T-cell (primary cell): Measurements from ENCODE around the gene FYN. TPM values are rescaled to one million over a fixed set of nuclear protein-coding genes. Genes with fewer than 3 reads are reported as not detected.

Experiments
- ATAC-seq, 4 experiments: fragments of 200-7000 bp in 3 of 4; fragments of 150-1000 bp in 1 of 4; cut with Tn5 transposase; replicated peaks in 1 of 4; 1 replicate in 3 of 4; 2 replicates in 1 of 4; pipeline ENCODE4 v1.10.0; 2021; ENCODE audit warnings: moderate library complexity in 3 of 4, mild to moderate bottlenecking in 2 of 4, moderate number of reproducible peaks in 1 of 4
- CTCF ChIA-PET, 2 donors: fragments of 300-600 bp; sonication (Branson Sonifier 250); formaldehyde crosslinking; loops; one replicate each; lab custom pipeline; 2022; ENCODE audit warnings: antibody characterized with exemption in 2 of 2; lab: Charles Lee
- POLR2A ChIA-PET, 2 donors: fragments of 300-600 bp; sonication (Branson Sonifier 250); formaldehyde crosslinking; loops; one replicate each; lab custom pipeline; 2022; ENCODE audit warnings: antibody characterized with exemption in 2 of 2; lab: Charles Lee
- DNase-seq, 35 experiments: peaks; one replicate each; pipeline versions ENCODE4 v3.0.0 to v3.0.0-alpha.2; 2013 to 2023
- H3K27ac ChIP-seq: one replicate; pipeline ENCODE4 v1.5.1; 2013; ENCODE audit warnings: low read length
- H3K27me3 ChIP-seq, 2 experiments: replicated peaks in 1 of 2; 1 replicate in 1 of 2; 2 replicates in 1 of 2; pipeline versions ENCODE4 v1.6.1 to v1.7.0; 2013; ENCODE audit warnings: low read length in 1 of 2, mixed read lengths in 1 of 2; ENCODE audit not compliant: control insufficient read depth in 2 of 2, insufficient read depth in 2 of 2; ENCODE audit errors: extremely low read depth in 1 of 2
- H3K36me3 ChIP-seq, 2 donors: 1 replicate in 1 of 2; 2 replicates in 1 of 2; pipeline versions ENCODE4 v1.6.1 to v1.7.0; 2013; ENCODE audit warnings: low read length in 1 of 2; ENCODE audit not compliant: control insufficient read depth in 2 of 2, insufficient read depth in 1 of 2; ENCODE audit errors: extremely low read depth in 1 of 2
- H3K4me1 ChIP-seq, 2 experiments: 1 replicate in 1 of 2; 2 replicates in 1 of 2; pipeline versions ENCODE4 v1.6.1 to v1.7.0; 2013; ENCODE audit warnings: low read length in 2 of 2, mixed read lengths in 1 of 2; ENCODE audit not compliant: insufficient read depth in 2 of 2, control insufficient read depth in 1 of 2; ENCODE audit errors: extremely low read depth in 1 of 2
- H3K4me3 ChIP-seq, 2 donors: 1 replicate in 1 of 2; 2 replicates in 1 of 2; pipeline versions ENCODE4 v1.5.1 to v1.7.0; 2013; ENCODE audit warnings: mild to moderate bottlenecking in 2 of 2, low read length in 1 of 2, moderate library complexity in 1 of 2; ENCODE audit not compliant: control insufficient read depth in 1 of 2; ENCODE audit errors: extremely low read depth in 1 of 2
- H3K9me3 ChIP-seq: 2 replicates; pipeline ENCODE4 v1.7.0; 2013
- H3K27ac Mint-ChIP-seq, 2 donors: one replicate each; pipeline ENCODE4 v1.8.0; 2020 to 2021; ENCODE audit warnings: mild to moderate bottlenecking in 2 of 2, mixed read lengths in 2 of 2
- H3K27me3 Mint-ChIP-seq, 2 donors: one replicate each; pipeline ENCODE4 v1.8.0; 2021 to 2022; ENCODE audit warnings: mixed read lengths in 2 of 2
- H3K36me3 Mint-ChIP-seq: one replicate; pipeline ENCODE4 v1.8.0; 2021; ENCODE audit warnings: mixed read lengths
- H3K4me1 Mint-ChIP-seq, 3 donors: one replicate each; pipeline ENCODE4 v1.8.0; 2020 to 2022; ENCODE audit warnings: mixed read lengths in 3 of 3, mild to moderate bottlenecking in 1 of 3
- H3K4me3 Mint-ChIP-seq, 3 donors: one replicate each; pipeline ENCODE4 v1.8.0; 2020 to 2022; ENCODE audit warnings: mild to moderate bottlenecking in 3 of 3, mixed read lengths in 3 of 3, moderate library complexity in 3 of 3
- H3K9me3 Mint-ChIP-seq, 3 donors: one replicate each; pipeline ENCODE4 v1.8.0; 2020 to 2022; ENCODE audit warnings: mixed read lengths in 3 of 3
- WGBS: methylation state at CpG from one replicate; pipeline ENCODE4 v1.1.5; 2013; ENCODE audit warnings: missing lambda C conversion rate; ENCODE audit not compliant: insufficient coverage; 5-methylcytosine and 5-hydroxymethylcytosine counted together
- total RNA-seq, 35 experiments: library from RNA in 6 of 35; stranded (reverse) in 6 of 35; fragments of 120-200 nt in 1 of 35; gene quantifications; one replicate each; pipeline versions ENCODE4 v1.2.1 to v1.2.4 and lab custom pipeline; 2013 to 2026

FYN gene
- total RNA-seq, 5 donors from 2014 or later (not counting 1 experiment from before 2014, with no cell fraction given): 466 to 573 (median 534) TPM

- no peaks in the 10 kb centered on the region for H3K9me3 ChIP-seq
- POLR2A ChIA-PET: interaction anchor here in 1 of 2 donors (0.9 kb wide), 1 partner anchor 13 kb away, joined by 4 read pairs; no protein-coding TSS in a partner anchor
- H3K27me3 ChIP-seq: no peaks in the 10 kb centered on the region
- H3K4me3 ChIP-seq: no peak overlapping the region
- peak overlapping the region; percentile 3 for H3K27ac ChIP-seq
- peak overlapping the region; percentile 97 to 99 for H3K27ac Mint-ChIP-seq
- DNase-seq (no peak), ATAC-seq (no peak)
- 95% methylated on average over 5 of the region's 5 CpGs for WGBS
- peaks cover 38% of the 10 kb centered on the region for H3K36me3 Mint-ChIP-seq
- CTCF ChIA-PET: interaction anchor here in 1 of 2 donors (0.6 to 1.5 kb wide), 2 partner anchors 47 to 201 kb away, joined by 3 to 4 read pairs; no protein-coding TSS in a partner anchor
- H3K27me3 Mint-ChIP-seq: no peaks in the 10 kb centered on the region
- peak overlapping the region in 1 of 3 donors; percentile 27 for H3K4me3 Mint-ChIP-seq
- H3K4me1 Mint-ChIP-seq: peaks cover 91 to 95% (median 92%) of the 10 kb centered on the region in 3 donors
- H3K36me3 ChIP-seq: peaks cover 0 to 12% of the 10 kb centered on the region in 2 donors
- H3K4me1 ChIP-seq: peaks cover 63 to 71% of the 10 kb centered on the region in 2 experiments
- peaks cover 0 to 5% (median 5%) of the 10 kb centered on the region in 3 donors for H3K9me3 Mint-ChIP-seq
These were observed 101.6 kb downstream of the FYN start for GRCh38 chr6:111771629-111772028.

- ChIA-PET POLR2A (interaction anchor here (0.6 to 1.1 kb wide), 5 partner anchors 8 to 103 kb away, joined by 3 to 5 read pairs (median 3); partner anchors contain the start of gene FYN (in 1 of the 2)), CTCF (interaction anchor here in 1 of 2 donors (1.2 to 1.5 kb wide), 3 partner anchors 25 to 47 kb away, joined by 3 to 5 read pairs (median 3); no protein-coding TSS in a partner anchor)
- Mint-ChIP-seq H3K4me3 (peak overlapping the region in 1 of 3 donors; percentile 27), H3K27ac (peak overlapping the region; percentile 97 to 99), H3K4me1 (peaks cover 91 to 95% (median 92%) of the 10 kb centered on the region in 3 donors), H3K36me3 (peaks cover 42% of the 10 kb centered on the region), H3K9me3 (peaks cover 0 to 5% (median 5%) of the 10 kb centered on the region in 3 donors), H3K27me3 (no peaks in the 10 kb centered on the region)
- ATAC-seq: no peak
- Histone ChIP-seq H3K4me3 (no peak overlapping the region), H3K27me3 (no peaks in the 10 kb centered on the region), H3K27ac (peak overlapping the region; percentile 98), H3K36me3 (peaks cover 0 to 9% of the 10 kb centered on the region in 2 donors), H3K4me1 (peaks cover 62 to 72% of the 10 kb centered on the region in 2 experiments), H3K9me3 (no peaks in the 10 kb centered on the region)
- no peak for DNase-seq
These were observed 102.2 kb downstream of the FYN start for GRCh38 chr6:111771094-111771432.

- Histone ChIP-seq H3K9me3 (no peaks in the 10 kb centered on the region), H3K36me3 (peaks cover 0 to 8% of the 10 kb centered on the region in 2 donors), H3K27me3 (no peaks in the 10 kb centered on the region), H3K4me1 (peaks cover 63 to 72% of the 10 kb centered on the region in 2 experiments), H3K4me3 (no peak overlapping the region), H3K27ac (peak overlapping the region; percentile 98)
- Mint-ChIP-seq H3K36me3 (peaks cover 45% of the 10 kb centered on the region), H3K4me1 (peaks cover 91 to 95% (median 92%) of the 10 kb centered on the region in 3 donors), H3K27me3 (no peaks in the 10 kb centered on the region), H3K27ac (peak overlapping the region; percentile 97 to 99), H3K4me3 (peak overlapping the region in 2 of 3 donors; percentile 6 to 27), H3K9me3 (peaks cover 0 to 5% (median 5%) of the 10 kb centered on the region in 3 donors)
- ATAC-seq (no peak), DNase-seq (no peak)
- WGBS: 67% methylated on average over 1 of the region's 6 CpGs
- ChIA-PET CTCF (interaction anchor here in 1 of 2 donors (0.6 to 1.6 kb wide), 7 partner anchors 9 to 203 kb away, joined by 3 to 5 read pairs (median 4); no protein-coding TSS in a partner anchor), POLR2A (interaction anchor here (0.6 to 1.6 kb wide), 9 partner anchors 8 to 103 kb away, joined by 3 to 7 read pairs (median 3); partner anchors contain the start of gene FYN (in 1 of the 2))
These were observed 102.8 kb downstream of the FYN start for GRCh38 chr6:111770263-111771093.

- ATAC-seq (no peak), DNase-seq (no peak)
- Mint-ChIP-seq H3K27ac (peak overlapping the region; percentile 97 to 99), H3K9me3 (peaks cover 0 to 5% (median 5%) of the 10 kb centered on the region in 3 donors), H3K4me1 (peaks cover 91 to 95% (median 92%) of the 10 kb centered on the region in 3 donors), H3K36me3 (peaks cover 43% of the 10 kb centered on the region), H3K4me3 (peak overlapping the region in 1 of 3 donors; percentile 13), H3K27me3 (no peaks in the 10 kb centered on the region)
- Histone ChIP-seq H3K27ac (peak overlapping the region; percentile 98), H3K36me3 (peaks cover 0 to 8% of the 10 kb centered on the region in 2 donors), H3K27me3 (no peaks in the 10 kb centered on the region), H3K9me3 (no peaks in the 10 kb centered on the region), H3K4me3 (no peak overlapping the region), H3K4me1 (peaks cover 69 to 72% of the 10 kb centered on the region in 2 experiments)
- no CpG with 5 or more reads among the region's 1 CpG for WGBS
- ChIA-PET POLR2A (interaction anchor here (0.5 to 2.5 kb wide), 12 partner anchors 8 to 809 kb away, joined by 3 to 7 read pairs (median 3); partner anchors contain the start of gene FYN (in 1 of the 2)), CTCF (interaction anchor here in 1 of 2 donors (0.8 to 1.6 kb wide), 6 partner anchors 10 to 57 kb away, joined by 3 to 5 read pairs (median 4); no protein-coding TSS in a partner anchor)
These were observed 103.7 kb downstream of the FYN start for GRCh38 chr6:111769365-111770152.

GRCh38 chr6:111768431-111768770, 104.9 kb downstream of the FYN start:
- Mint-ChIP-seq H3K27ac (peak overlapping the region; percentile 97 to 99), H3K4me3 (peak overlapping the region in 1 of 3 donors; percentile 95)
- ATAC-seq: no peak

More at GRCh38 chr6:111768431-111768770, 104.9 kb downstream of the FYN start:
- peaks cover 0 to 5% (median 5%) of the 10 kb centered on the region in 3 donors for H3K9me3 Mint-ChIP-seq
- Histone ChIP-seq H3K36me3 (peaks cover 0 to 8% of the 10 kb centered on the region in 2 donors), H3K4me3 (no peak overlapping the region), H3K4me1 (peaks cover 73 to 74% of the 10 kb centered on the region in 2 experiments), H3K27me3 (no peaks in the 10 kb centered on the region), H3K27ac (peak overlapping the region; percentile 98), H3K9me3 (no peaks in the 10 kb centered on the region)
- peaks cover 91 to 95% (median 94%) of the 10 kb centered on the region in 3 donors for H3K4me1 Mint-ChIP-seq
- POLR2A ChIA-PET: interaction anchor here in 1 of 2 donors (0.6 to 2.5 kb wide), 6 partner anchors 15 to 259 kb away, joined by 3 to 6 read pairs (median 3); no protein-coding TSS in a partner anchor
- DNase-seq: no peak
- CTCF ChIA-PET: interaction anchor here in 1 of 2 donors (1.0 to 1.1 kb wide), 2 partner anchors 24 to 79 kb away, joined by 3 read pairs; no protein-coding TSS in a partner anchor
- H3K36me3 Mint-ChIP-seq: peaks cover 43% of the 10 kb centered on the region
- WGBS: no CpG with 5 or more reads among the region's 2 CpGs
- no peaks in the 10 kb centered on the region for H3K27me3 Mint-ChIP-seq
